Caco-2 (cell line): ENCODE results near the gene PAQR6. TPM values are rescaled to one million over a fixed set of nuclear protein-coding genes. Genes with fewer than 3 reads are reported as not detected.

ENCODE experiments used
- BruUV-seq: library from RNA; stranded (reverse); fragments of 400-500 nt; replicated peaks from 2 replicates; lab custom pipeline; 2021; lab: Mats Ljungman, UMichigan
- CTCF ChIA-PET: fragments of 300-600 bp; sonication (Branson Sonifier 250); formaldehyde crosslinking; loops from one replicate; lab custom pipeline; 2022; ENCODE audit warnings: antibody characterized with exemption; lab: Charles Lee
- POLR2A ChIA-PET: fragments of 300-600 bp; sonication (Branson Sonifier 250); formaldehyde crosslinking; loops from one replicate; lab custom pipeline; 2022; ENCODE audit warnings: antibody characterized with exemption; lab: Charles Lee
- DNase-seq, 2 experiments: peaks; one replicate each; pipeline versions ENCODE4 v3.0.0 to v3.0.0-alpha.2; 2020 to 2022
- H3K27me3 ChIP-seq: replicated peaks from 2 replicates; pipeline ENCODE4 v1.6.0; 2011; ENCODE audit warnings: low read length; ENCODE audit not compliant: control insufficient read depth, insufficient read depth
- H3K36me3 ChIP-seq: 2 replicates; pipeline ENCODE4 v1.5.1; 2011; ENCODE audit warnings: low read length; ENCODE audit not compliant: control insufficient read depth, insufficient read depth
- H3K4me1 ChIP-seq: fragments of 250-450 bp; sonication (Bioruptor Pico); 2 replicates; pipeline ENCODE4 v1.5.1; 2020; ENCODE audit warnings: mild to moderate bottlenecking
- H3K4me3 ChIP-seq: 2 replicates; pipeline ENCODE4 v1.5.1; 2011; ENCODE audit warnings: low read depth, mild to moderate bottlenecking, control low read depth, low read length
- H3K9me3 ChIP-seq: fragments of 250-450 bp; sonication (Bioruptor Pico); 2 replicates; pipeline ENCODE4 v1.5.1; 2020; ENCODE audit warnings: mild to moderate bottlenecking, moderate library complexity
- H3K27ac Mint-ChIP-seq: one replicate; pipeline ENCODE4 v1.8.0; 2022; ENCODE audit warnings: mixed read lengths; ENCODE audit not compliant: unreplicated experiment
- H3K27me3 Mint-ChIP-seq: one replicate; pipeline ENCODE4 v1.8.0; 2022; ENCODE audit warnings: mixed read lengths; ENCODE audit not compliant: insufficient read depth, unreplicated experiment
- H3K36me3 Mint-ChIP-seq: one replicate; pipeline ENCODE4 v1.8.0; 2022; ENCODE audit warnings: mild to moderate bottlenecking, mixed read lengths; ENCODE audit not compliant: insufficient read depth, unreplicated experiment
- H3K4me1 Mint-ChIP-seq: one replicate; pipeline ENCODE4 v1.8.0; 2022; ENCODE audit warnings: low read depth, mixed read lengths; ENCODE audit not compliant: unreplicated experiment
- H3K4me3 Mint-ChIP-seq: one replicate; pipeline ENCODE4 v1.8.0; 2022; ENCODE audit warnings: mild to moderate bottlenecking, moderate library complexity, mixed read lengths; ENCODE audit not compliant: unreplicated experiment
- H3K9me3 Mint-ChIP-seq: one replicate; pipeline ENCODE4 v1.8.0; 2022; ENCODE audit warnings: mixed read lengths; ENCODE audit not compliant: unreplicated experiment
- CTCF ChIP-seq, 2 experiments: fragments of 200-600 bp in 1 of 2; IDR thresholded peaks; 1 replicate in 1 of 2; 2 replicates in 1 of 2; pipeline versions ENCODE4 v1.5.1 to v1.8.0; 2011 to 2022; ENCODE audit warnings: antibody characterized with exemption in 1 of 2, control low read depth in 1 of 2, inconsistent platforms in 1 of 2, low read depth in 1 of 2, low read length in 1 of 2, mild to moderate bottlenecking in 1 of 2, moderate library complexity in 1 of 2; ENCODE audit not compliant: insufficient read depth in 1 of 2, severe bottlenecking in 1 of 2, unreplicated experiment in 1 of 2
- intact Hi-C: fragments of 100-400 bp; cut with micrococcal nuclease; formaldehyde crosslinking; loops from one replicate; pipeline ENCODE4 v1.10.0; 2022; ENCODE audit not compliant: unreplicated experiment
- total RNA-seq: library from RNA; stranded (reverse); gene quantifications from 2 replicates; pipeline ENCODE4 v1.2.3, GENCODE V29; 2022

PAQR6 gene
- total RNA-seq, 1 experiment from 2014 or later: 4.1 TPM

GRCh38 chr1:156212130-156212529 lies 35.7 kb downstream of the PAQR6 start:
- POLR2A ChIA-PET: interaction anchor here (0.7 to 2.4 kb wide), 9 partner anchors 12 to 125 kb away, joined by 3 to 26 read pairs (median 5); partner anchors contain the start of genes SLC25A44, SMG5 and TMEM79
- Mint-ChIP-seq H3K4me3 (peak overlapping the region; percentile 96), H3K36me3 (peaks cover 51% of the 10 kb centered on the region), H3K9me3 (no peaks in the 10 kb centered on the region), H3K27ac (peak overlapping the region; percentile 98), H3K4me1 (peaks cover 23% of the 10 kb centered on the region), H3K27me3 (no peaks in the 10 kb centered on the region)
- BruUV-seq: no TSS peak
- no peak for TF ChIP-seq CTCF (IDR thresholded peaks at IDR 0.05; ENCODE audit: insufficient read depth in 1 of 2, low read depth in 1 of 2, low read length in 1 of 2, severe bottlenecking in 1 of 2, unreplicated experiment in 1 of 2)
- DNase-seq: no peak
- H3K4me1 ChIP-seq: peaks cover 12% of the 10 kb centered on the region
- CTCF ChIA-PET: interaction anchor here (1.0 to 2.5 kb wide), 4 partner anchors 13 to 70 kb away, joined by 3 to 37 read pairs (median 12); no protein-coding TSS in a partner anchor
- intact Hi-C loops: loop anchor here (2.0 to 5.0 kb wide), 3 partner anchors 19 to 65 kb away; no protein-coding TSS in a partner anchor
- H3K9me3 ChIP-seq: no peaks in the 10 kb centered on the region
- H3K4me3 ChIP-seq: no peak overlapping the region; the same call in 1 of the 2 replicates
- H3K27me3 ChIP-seq: no peaks in the 10 kb centered on the region
- H3K36me3 ChIP-seq: peaks cover 1% of the 10 kb centered on the region

GRCh38 chr1:156211243-156211642 lies 36.6 kb downstream of the PAQR6 start:
- CTCF ChIA-PET: no interaction called here
- Mint-ChIP-seq H3K27me3 (no peaks in the 10 kb centered on the region), H3K36me3 (peaks cover 52% of the 10 kb centered on the region), H3K4me1 (peaks cover 23% of the 10 kb centered on the region), H3K4me3 (no peak overlapping the region), H3K9me3 (no peaks in the 10 kb centered on the region), H3K27ac (no peak overlapping the region)
- Histone ChIP-seq H3K36me3 (peaks cover 1% of the 10 kb centered on the region), H3K4me3 (no peak overlapping the region), H3K27me3 (no peaks in the 10 kb centered on the region), H3K9me3 (no peaks in the 10 kb centered on the region), H3K4me1 (peaks cover 12% of the 10 kb centered on the region)
- BruUV-seq: no TSS peak
- intact Hi-C loops: loop anchor here (5.0 kb wide), 1 partner anchor 64 kb away; no protein-coding TSS in a partner anchor
- no peak for DNase-seq
- no peak for TF ChIP-seq CTCF (IDR thresholded peaks at IDR 0.05; ENCODE audit: insufficient read depth in 1 of 2, low read depth in 1 of 2, low read length in 1 of 2, severe bottlenecking in 1 of 2, unreplicated experiment in 1 of 2)
- POLR2A ChIA-PET: interaction anchor here (1.5 kb wide), 1 partner anchor 17 kb away, joined by 5 read pairs; the partner anchor contains the start of gene SLC25A44

- Mint-ChIP-seq H3K36me3 (peaks cover 49% of the 10 kb centered on the region), H3K27me3 (no peaks in the 10 kb centered on the region), H3K4me1 (peaks cover 8% of the 10 kb centered on the region), H3K4me3 (no peak overlapping the region), H3K27ac (no peak overlapping the region), H3K9me3 (no peaks in the 10 kb centered on the region)
- Histone ChIP-seq H3K27me3 (no peaks in the 10 kb centered on the region), H3K4me1 (0 out of 2 replicates have a peak, but pooled peaks cover 5% of the 10 kb centered on the region), H3K36me3 (peaks cover 2% of the 10 kb centered on the region), H3K9me3 (no peaks in the 10 kb centered on the region), H3K4me3 (no peak overlapping the region)
- no TSS peak for BruUV-seq
- no peak for DNase-seq
- CTCF ChIA-PET: no interaction called here
- no peak for TF ChIP-seq CTCF (IDR thresholded peaks at IDR 0.05; ENCODE audit: insufficient read depth in 1 of 2, low read depth in 1 of 2, low read length in 1 of 2, severe bottlenecking in 1 of 2, unreplicated experiment in 1 of 2)
- POLR2A ChIA-PET: no interaction called here
- intact Hi-C loops: no loop called here
These were observed 43.2 kb downstream of the PAQR6 start for GRCh38 chr1:156204686-156205085.
